Measurements from ENCODE around the gene CYB5R3.
A peak's percentile ranks its signal among the peaks of the same experiment; 100 is the strongest.
"Not testable (repeated sequence)": the region's sequence is repeated elsewhere in the genome, so short reads cannot be mapped to it uniquely, and the experiment has no call there.

CYB5R3 gene

GRCh38 chr22:42601879-42602465 lies 47.2 kb downstream of the CYB5R3 start:
- no peak for DNase-seq (ENCODE audit: low read depth)

GRCh38 chr22:42596863-42597530 lies 52.2 kb downstream of the CYB5R3 start:
- DNase-seq (ENCODE audit: low read depth), result no peak

DNA sequence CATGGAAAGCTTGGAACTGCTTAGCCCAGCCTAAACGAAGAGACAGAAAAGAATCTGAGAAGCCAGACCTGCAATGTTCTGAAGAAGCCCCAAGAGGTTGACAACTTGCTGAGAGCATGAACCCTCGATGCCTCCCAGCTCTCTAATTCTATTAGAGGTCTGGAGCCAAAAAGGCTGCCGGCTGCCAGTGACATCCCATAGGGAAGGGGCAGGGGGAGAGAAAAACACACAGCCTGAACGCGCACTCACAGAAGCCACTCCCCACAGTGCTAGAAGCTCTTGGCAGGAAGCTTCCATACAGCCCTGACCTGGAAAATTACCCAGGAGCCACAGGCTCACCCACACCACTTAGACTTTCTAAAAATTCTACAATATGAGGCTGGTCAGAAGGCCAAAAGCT lies 52.9 kb downstream of the CYB5R3 start:
- no peak for DNase-seq (ENCODE audit: low read depth)

- DNase-seq (ENCODE audit: low read depth), result no peak
Measured at GRCh38 chr22:42595434-42595833, 53.8 kb downstream of the CYB5R3 start.

DNA sequence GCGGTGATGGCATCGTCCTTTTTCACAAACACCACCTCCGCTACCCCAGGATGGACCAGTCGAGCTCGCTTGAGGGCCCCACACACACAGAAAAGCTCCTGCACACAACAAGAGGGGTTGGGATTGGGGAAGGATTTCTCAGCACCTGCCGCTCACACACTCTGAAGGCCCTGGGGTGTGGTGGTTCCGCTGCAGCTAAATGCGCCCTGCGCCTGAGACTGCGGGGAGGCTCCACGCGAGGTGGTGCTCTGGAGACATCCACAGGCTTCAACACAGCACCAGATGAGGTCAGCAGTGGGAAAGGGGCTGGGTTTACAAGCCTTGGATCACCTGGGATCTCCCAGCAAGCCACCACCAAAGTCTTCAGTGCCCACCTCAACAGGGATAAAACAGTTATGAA lies 57.2 kb downstream of the CYB5R3 start:
- DNase-seq (ENCODE audit: low read depth), result no peak

GRCh38 chr22:42587588-42588175 lies 61.5 kb downstream of the CYB5R3 start:
- no peak for DNase-seq (ENCODE audit: low read depth)

DNA sequence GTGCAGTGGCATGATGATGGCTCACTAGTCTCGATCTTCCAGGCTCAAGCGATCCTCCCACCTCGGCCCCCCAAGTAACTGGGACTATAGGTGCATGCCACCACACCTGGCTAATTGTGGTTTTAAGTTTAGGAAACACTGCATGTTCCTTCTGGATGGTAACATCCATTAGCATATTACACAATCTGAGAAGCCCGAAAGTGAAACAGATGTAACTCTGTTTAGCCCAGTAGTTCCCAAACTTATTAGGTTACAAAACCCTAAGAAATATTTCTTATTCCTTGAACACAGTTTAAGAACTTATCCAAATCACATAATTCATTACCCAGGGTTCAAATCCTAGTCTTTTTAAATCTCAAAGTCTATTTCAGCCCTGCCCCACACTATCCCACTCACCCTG lies 62.8 kb downstream of the CYB5R3 start:
- DNase-seq (ENCODE audit: low read depth), result no peak

- DNase-seq (ENCODE audit: low read depth), result no peak
Measured at GRCh38 chr22:42585096-42585495, 64.1 kb downstream of the CYB5R3 start.

- no peak for DNase-seq (ENCODE audit: low read depth)
Measured at GRCh38 chr22:42584364-42584940, 64.7 kb downstream of the CYB5R3 start.

- DNase-seq (ENCODE audit: low read depth), result no peak
Measured at GRCh38 chr22:42582987-42583386, 66.2 kb downstream of the CYB5R3 start.

DNA sequence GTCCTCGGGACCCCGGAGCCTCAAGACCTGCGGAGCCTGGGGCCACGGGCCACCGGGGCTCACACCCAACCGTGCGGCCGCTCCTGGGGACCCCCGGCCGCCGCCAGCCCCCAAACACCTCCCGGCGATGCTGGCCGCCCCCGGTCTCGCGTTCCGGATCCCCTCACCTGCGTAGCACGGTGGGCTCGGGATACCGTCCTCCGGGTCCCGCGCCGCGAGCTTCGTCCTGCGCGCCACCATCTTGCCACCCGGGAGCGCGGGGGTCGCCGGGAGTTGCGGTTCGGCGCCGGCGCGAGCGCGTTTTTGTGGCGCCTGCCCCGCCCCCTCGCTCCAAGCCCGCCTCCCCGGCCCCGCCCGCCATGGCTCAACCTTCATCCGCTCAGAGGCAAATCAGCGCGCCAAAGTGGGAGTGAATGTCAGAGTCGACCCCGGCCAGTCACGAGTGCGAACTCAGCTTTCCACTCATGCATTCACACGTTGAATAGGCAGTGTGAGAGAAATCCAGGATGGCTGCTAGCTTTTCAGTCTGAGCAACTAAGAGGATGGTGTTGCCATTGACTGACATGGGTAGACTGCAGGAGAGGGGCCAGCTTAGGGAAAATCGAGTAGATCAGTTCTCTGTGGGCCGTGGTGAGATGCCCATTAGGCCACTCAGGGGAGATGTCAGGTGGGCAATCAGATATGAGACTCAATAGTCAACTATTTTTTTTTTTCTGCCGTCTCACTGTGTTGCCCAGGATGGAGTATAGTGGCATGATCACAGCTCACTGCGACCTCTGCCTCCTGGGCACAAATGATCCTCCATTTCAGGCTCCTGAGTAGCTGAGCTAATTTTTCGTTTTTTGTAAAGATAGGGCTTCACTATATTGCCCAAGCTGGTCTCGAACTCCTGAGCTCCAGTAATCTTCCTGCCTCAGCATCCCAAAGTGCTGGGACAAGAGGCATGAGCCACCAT lies 67.2 kb downstream of the CYB5R3 start:
- peak; percentile 74 for DNase-seq (ENCODE audit: low read depth)

DNA sequence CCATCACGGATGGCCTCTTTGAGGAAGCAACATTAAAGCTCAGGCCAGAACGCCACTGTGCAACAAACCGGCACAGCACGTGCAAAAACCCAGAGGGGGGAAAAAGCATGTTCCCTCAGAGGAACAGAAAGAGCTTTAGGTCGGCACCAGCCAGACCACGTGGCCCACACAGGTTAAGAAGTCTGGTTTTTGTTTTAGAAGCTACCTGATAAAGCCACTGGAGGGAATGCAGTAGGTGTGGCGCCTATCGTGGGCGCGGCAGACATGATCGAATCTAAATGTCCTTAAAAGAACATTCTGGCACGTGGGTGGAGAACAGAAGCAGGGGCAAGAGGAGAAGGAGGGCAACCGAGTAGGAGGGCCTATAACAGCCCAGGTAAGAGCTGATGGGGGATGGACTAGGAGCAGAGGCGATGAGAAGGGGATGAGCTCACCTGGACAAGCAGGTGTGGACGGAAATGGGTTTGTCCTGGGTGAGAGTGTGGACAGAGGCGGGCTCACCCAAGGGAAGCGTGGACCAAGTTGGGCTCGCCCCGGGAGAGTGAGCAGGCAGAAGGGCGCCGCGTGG lies 67.9 kb downstream of the CYB5R3 start:
- DNase-seq (ENCODE audit: low read depth), result not testable (repeated sequence)

DNA sequence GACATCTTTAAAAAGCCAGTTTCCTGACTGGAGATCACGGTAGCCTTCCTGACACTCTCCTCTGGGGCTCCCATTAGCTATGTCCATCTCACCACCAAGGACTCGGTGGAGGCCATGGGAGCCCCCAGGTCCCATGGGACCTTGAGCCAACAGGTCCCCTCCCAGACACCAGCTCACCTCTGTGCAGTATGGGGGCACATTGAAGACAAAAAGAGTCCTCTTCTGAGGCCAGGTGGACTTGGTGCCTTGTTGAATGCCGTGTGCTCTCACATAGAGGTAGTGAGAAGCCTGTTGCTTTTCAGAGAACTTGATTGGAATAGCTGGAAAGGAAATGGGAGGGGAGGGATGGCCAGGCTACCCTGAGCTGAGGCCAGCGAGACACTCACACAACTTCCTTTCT lies 69.2 kb downstream of the CYB5R3 start:
- not testable (repeated sequence) for DNase-seq (ENCODE audit: low read depth)

GRCh38 chr22:42577623-42578240 lies 71.5 kb downstream of the CYB5R3 start:
- no peak for DNase-seq (ENCODE audit: low read depth)

DNA sequence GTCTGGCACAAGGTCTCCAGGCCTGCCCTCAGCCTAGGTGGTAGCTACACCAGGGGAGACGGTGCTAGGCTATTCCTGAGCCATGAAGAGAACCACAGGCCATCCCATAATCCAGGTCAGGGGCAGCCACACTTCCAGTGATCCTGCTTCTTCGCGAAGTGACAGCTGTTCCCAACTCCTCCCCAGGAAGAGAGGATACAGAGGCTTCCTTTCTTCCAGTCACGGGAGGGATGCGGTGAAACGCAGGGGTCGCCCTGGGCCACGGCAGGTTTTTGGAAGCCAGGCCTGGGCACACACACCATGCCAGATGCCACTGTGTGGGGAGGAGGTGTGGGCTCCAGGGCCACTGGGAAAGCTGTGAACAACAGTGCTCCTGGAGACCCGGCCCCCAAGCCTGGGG lies 72.1 kb downstream of the CYB5R3 start:
- not testable (repeated sequence) for DNase-seq (ENCODE audit: low read depth)

DNA sequence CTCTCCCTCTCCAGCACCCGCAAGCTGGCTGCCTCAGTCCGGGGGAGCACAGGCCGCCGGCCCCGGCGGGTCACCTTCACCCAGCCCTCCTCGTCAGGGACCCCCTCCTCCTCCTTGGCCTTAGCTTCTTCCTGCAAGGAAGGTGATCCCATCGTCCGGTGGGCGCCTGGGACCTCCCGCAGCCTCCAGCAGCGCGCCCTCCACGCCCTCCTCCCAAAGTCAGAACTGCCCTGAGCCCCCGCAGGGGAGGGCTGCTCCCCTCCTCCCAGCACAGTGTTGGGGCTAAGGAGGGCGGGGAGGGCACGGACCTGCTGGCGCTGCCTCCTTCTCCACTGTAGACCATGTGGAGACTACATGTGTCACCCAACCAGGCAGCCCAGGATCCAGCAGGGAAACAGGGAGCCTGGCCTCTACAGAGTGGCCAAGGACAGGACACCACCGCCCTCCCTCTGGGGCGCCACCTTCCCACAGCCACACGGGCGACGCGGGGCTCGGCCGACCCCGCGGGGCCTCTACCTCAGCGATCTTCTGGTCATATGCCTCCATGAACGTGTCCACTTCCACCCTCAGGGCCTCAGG lies 73.1 kb downstream of the CYB5R3 start:
- not testable (repeated sequence) for DNase-seq (ENCODE audit: low read depth)

GRCh38 chr22:42574468-42574867 lies 74.7 kb downstream of the CYB5R3 start:
- DNase-seq (ENCODE audit: low read depth), result not testable (repeated sequence)

GRCh38 chr22:42574046-42574445 lies 75.1 kb downstream of the CYB5R3 start:
- DNase-seq (ENCODE audit: low read depth), result not testable (repeated sequence)

- not testable (repeated sequence) for DNase-seq (ENCODE audit: low read depth)
Measured at GRCh38 chr22:42571068-42571467, 78.1 kb downstream of the CYB5R3 start.

DNA sequence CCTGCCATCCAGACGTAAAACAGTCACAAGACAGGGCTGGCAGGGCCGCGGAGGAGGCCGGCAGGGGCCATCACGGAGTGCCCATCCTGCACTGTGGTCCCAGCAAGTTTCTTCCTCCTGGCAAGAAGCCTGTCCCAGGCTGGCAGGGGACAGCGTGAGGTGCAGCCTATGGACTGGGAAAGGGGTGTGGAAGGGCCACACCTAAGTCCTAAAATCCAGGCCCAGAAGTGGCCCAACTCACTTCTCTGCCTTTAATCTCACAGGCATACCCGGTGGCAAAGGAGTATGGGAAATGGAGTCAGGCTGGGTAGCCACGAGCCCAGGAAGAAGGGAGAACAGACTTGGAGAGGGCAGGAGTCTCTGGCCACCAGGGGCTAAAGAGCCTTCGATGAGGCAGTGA lies 78.6 kb downstream of the CYB5R3 start:
- not testable (repeated sequence) for DNase-seq (ENCODE audit: low read depth)

- DNase-seq (ENCODE audit: low read depth), result not testable (repeated sequence)
Measured at GRCh38 chr22:42567950-42568349, 81.2 kb downstream of the CYB5R3 start.
